ENCODE measurements around the gene KCTD11.

DNA sequence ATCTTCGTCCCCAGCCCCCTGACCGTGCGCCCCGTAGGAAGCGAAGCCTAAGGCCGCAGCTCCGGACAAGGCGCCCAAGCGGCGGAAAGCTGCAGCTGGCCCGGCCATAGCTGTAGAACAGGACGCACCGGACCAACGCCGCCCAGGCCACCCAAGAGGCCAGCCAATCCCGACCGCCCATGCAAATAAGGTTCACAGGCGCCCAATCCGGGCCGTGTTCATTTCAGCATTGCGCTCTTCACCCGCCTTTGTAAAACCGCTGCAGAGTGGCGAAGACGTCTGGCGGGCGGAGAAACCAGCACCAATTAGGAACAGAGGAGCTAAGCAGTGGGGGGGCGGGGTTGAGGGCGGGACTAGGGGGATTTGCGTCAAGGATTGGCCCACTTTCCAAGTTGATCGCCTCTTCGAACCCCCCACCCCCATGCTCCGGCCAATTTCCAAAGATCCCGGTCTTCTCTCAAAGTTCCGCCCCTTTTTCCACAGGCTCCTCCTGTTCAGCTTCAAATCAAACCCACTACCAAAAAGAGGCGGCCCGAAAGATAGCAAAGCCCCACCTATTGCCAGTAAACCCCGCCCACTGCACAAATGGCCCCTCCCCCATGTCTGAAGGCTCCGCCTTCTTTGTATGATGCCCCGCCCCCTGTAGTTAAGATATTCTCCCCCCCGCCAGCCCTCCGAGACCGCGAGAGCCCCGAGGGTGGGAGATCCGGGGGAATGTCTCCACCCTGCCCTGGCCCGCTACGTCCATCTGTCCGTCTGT is 52.2 kb downstream of the KCTD11 start, which contains the start of gene TMEM256:
- TF ChIP-seq, protein P1, sequence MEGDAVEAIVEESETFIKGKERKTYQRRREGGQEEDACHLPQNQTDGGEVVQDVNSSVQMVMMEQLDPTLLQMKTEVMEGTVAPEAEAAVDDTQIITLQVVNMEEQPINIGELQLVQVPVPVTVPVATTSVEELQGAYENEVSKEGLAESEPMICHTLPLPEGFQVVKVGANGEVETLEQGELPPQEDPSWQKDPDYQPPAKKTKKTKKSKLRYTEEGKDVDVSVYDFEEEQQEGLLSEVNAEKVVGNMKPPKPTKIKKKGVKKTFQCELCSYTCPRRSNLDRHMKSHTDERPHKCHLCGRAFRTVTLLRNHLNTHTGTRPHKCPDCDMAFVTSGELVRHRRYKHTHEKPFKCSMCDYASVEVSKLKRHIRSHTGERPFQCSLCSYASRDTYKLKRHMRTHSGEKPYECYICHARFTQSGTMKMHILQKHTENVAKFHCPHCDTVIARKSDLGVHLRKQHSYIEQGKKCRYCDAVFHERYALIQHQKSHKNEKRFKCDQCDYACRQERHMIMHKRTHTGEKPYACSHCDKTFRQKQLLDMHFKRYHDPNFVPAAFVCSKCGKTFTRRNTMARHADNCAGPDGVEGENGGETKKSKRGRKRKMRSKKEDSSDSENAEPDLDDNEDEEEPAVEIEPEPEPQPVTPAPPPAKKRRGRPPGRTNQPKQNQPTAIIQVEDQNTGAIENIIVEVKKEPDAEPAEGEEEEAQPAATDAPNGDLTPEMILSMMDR (IDR thresholded peaks at IDR 0.05): peak in 1 of 3 experiments; percentile 24
- TF ChIP-seq POLR2A (IDR thresholded peaks at IDR 0.05): peak; percentile 99

All from testis (tissue), 2 donors.